Trophoblast cell (in vitro differentiated cells and primary cell): ENCODE data around the gene SGTA.
"Not testable (repeated sequence)": the region's sequence is repeated elsewhere in the genome, so short reads cannot be mapped to it uniquely, and the experiment has no call there.

Experiments
- DNase-seq, 2 donors: peaks; one replicate each; pipeline ENCODE4 v3.0.0-alpha.2; 2016
- H2AFZ ChIP-seq: 2 replicates; pipeline ENCODE4 v1.6.1; 2013; ENCODE audit warnings: low read length, moderate library complexity, mild to moderate bottlenecking; ENCODE audit not compliant: insufficient read depth, poor library complexity
- H2AK5ac ChIP-seq: 2 replicates; pipeline ENCODE4 v1.6.1; 2013; ENCODE audit warnings: mild to moderate bottlenecking, low read length
- H2BK120ac ChIP-seq: 2 replicates; pipeline ENCODE4 v1.6.1; 2013; ENCODE audit warnings: low read length, mild to moderate bottlenecking, moderate library complexity; ENCODE audit not compliant: insufficient read depth, poor library complexity
- H2BK12ac ChIP-seq: 2 replicates; pipeline ENCODE4 v1.6.1; 2013; ENCODE audit warnings: mild to moderate bottlenecking, low read length, moderate library complexity
- H2BK5ac ChIP-seq: 2 replicates; pipeline ENCODE4 v1.6.1; 2013; ENCODE audit warnings: low read length, low read depth, moderate library complexity, mild to moderate bottlenecking; ENCODE audit not compliant: poor library complexity
- H3K14ac ChIP-seq: 2 replicates; pipeline ENCODE4 v1.6.1; 2013; ENCODE audit warnings: mild to moderate bottlenecking, low read length
- H3K18ac ChIP-seq: 2 replicates; pipeline ENCODE4 v1.6.1; 2013; ENCODE audit warnings: mild to moderate bottlenecking, low read length
- H3K23ac ChIP-seq: 2 replicates; pipeline ENCODE4 v1.6.1; 2013; ENCODE audit warnings: low read length
- H3K27ac ChIP-seq: 2 replicates; pipeline ENCODE4 v1.5.1; 2013; ENCODE audit warnings: low read depth, mild to moderate bottlenecking, inconsistent platforms, low read length, moderate library complexity
- H3K27me3 ChIP-seq: 2 replicates; pipeline ENCODE4 v1.6.1; 2013; ENCODE audit warnings: inconsistent platforms, mild to moderate bottlenecking, low read length, moderate library complexity; ENCODE audit not compliant: insufficient read depth
- H3K36me3 ChIP-seq, 2 experiments: 1 replicate in 1 of 2; 2 replicates in 1 of 2; pipeline ENCODE4 v1.6.1; 2013; ENCODE audit warnings: low read length in 2 of 2, mild to moderate bottlenecking in 2 of 2, moderate library complexity in 1 of 2; ENCODE audit not compliant: insufficient read depth in 2 of 2, control insufficient read depth in 1 of 2
- H3K4ac ChIP-seq: 2 replicates; pipeline ENCODE4 v1.6.1; 2013; ENCODE audit warnings: low read depth, mild to moderate bottlenecking, low read length, moderate library complexity
- H3K4me1 ChIP-seq, 2 experiments: 1 replicate in 1 of 2; 2 replicates in 1 of 2; pipeline ENCODE4 v1.6.1; 2013; ENCODE audit warnings: low read length in 2 of 2, mild to moderate bottlenecking in 2 of 2, moderate library complexity in 1 of 2; ENCODE audit not compliant: insufficient read depth in 2 of 2, control insufficient read depth in 1 of 2
- H3K4me2 ChIP-seq: 2 replicates; pipeline ENCODE4 v1.6.1; 2013; ENCODE audit warnings: inconsistent platforms, mild to moderate bottlenecking, low read length, moderate library complexity
- H3K4me3 ChIP-seq: 2 replicates; pipeline ENCODE4 v1.5.1; 2013; ENCODE audit warnings: mild to moderate bottlenecking, low read depth, low read length, inconsistent platforms
- H3K79me1 ChIP-seq: one replicate; pipeline ENCODE4 v1.6.1; 2013; ENCODE audit warnings: low read length
- H3K79me2 ChIP-seq: 2 replicates; pipeline ENCODE4 v1.6.1; 2013; ENCODE audit warnings: low read length, mild to moderate bottlenecking; ENCODE audit not compliant: control insufficient read depth, insufficient read depth, poor library complexity
- H3K9ac ChIP-seq: 2 replicates; pipeline ENCODE4 v1.6.1; 2013; ENCODE audit warnings: mild to moderate bottlenecking, low read length
- H3K9me3 ChIP-seq: 2 replicates; pipeline ENCODE4 v1.6.1; 2013; ENCODE audit warnings: low read depth, mild to moderate bottlenecking, control low read depth, inconsistent platforms, low read length; ENCODE audit not compliant: insufficient read depth
- H4K12ac ChIP-seq: 2 replicates; pipeline ENCODE4 v1.6.1; 2013; ENCODE audit warnings: low read depth, mild to moderate bottlenecking, low read length, moderate library complexity
- H4K8ac ChIP-seq: 2 replicates; pipeline ENCODE4 v1.6.1; 2013; ENCODE audit warnings: low read depth, mild to moderate bottlenecking, low read length, moderate library complexity
- H4K91ac ChIP-seq: one replicate; pipeline ENCODE4 v1.6.1; 2013; ENCODE audit warnings: low read depth, mild to moderate bottlenecking, low read length, moderate library complexity
- WGBS: extraction: QIAGEN DNeasy Blood & Tissue Kit; methylation state at CpG from one replicate; pipeline ENCODE4 v1.1.7; 2013; ENCODE audit warnings: missing lambda C conversion rate; ENCODE audit not compliant: insufficient read length, insufficient coverage; ENCODE audit errors: extremely low coverage; 5-methylcytosine and 5-hydroxymethylcytosine counted together

The SGTA gene

DNA sequence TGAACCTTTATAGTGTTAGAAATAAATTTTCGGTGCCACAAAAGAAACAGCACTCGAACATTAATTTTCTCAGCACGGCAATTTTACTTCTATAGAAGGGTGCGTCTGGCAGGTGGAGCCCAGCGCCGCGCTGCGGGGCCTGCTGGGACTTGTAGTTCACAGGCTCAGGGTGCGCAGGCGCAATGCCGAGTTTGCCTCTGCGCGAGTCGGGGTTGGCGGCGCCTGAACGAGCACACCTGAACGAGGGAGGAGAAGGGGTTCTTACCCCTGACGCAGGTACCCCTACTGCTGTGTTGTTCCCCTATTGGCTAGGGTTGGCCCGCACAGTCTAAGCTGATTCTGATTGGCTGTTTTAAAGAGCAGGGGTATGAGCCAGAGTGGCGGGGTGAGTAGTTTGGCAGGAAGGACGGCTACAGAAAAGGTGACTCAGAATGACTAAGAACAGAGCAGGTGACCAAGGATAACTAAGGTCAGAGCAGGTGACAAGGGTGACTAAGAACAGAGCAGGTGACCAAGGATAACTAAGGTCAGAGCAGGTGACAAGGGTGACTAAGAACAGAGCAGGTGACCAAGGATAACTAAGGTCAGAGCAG, 34.3 kb upstream of the SGTA start:
- H3K79me1 ChIP-seq, result peaks cover 40% of the 10 kb centered on the region
- H4K12ac ChIP-seq, H4K91ac ChIP-seq, H3K9ac ChIP-seq, H3K27me3 ChIP-seq, H3K18ac ChIP-seq, H4K8ac ChIP-seq, H2BK120ac ChIP-seq, H2AK5ac ChIP-seq, H3K4me2 ChIP-seq, H3K27ac ChIP-seq, H2AFZ ChIP-seq, H3K23ac ChIP-seq, H3K9me3 ChIP-seq, H3K4ac ChIP-seq: not testable (repeated sequence)
- peak overlapping the region; percentile 59 for H3K14ac ChIP-seq
- H3K79me2 ChIP-seq, result peaks cover 18% of the 10 kb centered on the region
- peak overlapping the region; percentile 26 for H3K4me3 ChIP-seq
- peak; percentile 68 to 76 for DNase-seq
- peaks cover 19 to 22% of the 10 kb centered on the region in 2 experiments for H3K36me3 ChIP-seq
- peaks cover 23 to 24% of the 10 kb centered on the region in 2 experiments for H3K4me1 ChIP-seq
- WGBS, result no CpG with 5 or more reads among the region's 22 CpGs
- H2BK5ac ChIP-seq, result peak overlapping the region; percentile 8
- H2BK12ac ChIP-seq, result peak overlapping the region; percentile 15

GRCh38 chr19:2816641-2817040, 33.6 kb upstream of the SGTA start:
- peak overlapping the region; percentile 52 for H2AK5ac ChIP-seq
- H3K18ac ChIP-seq, result no peak overlapping the region
- WGBS, result no CpG with 5 or more reads among the region's 16 CpGs
- no peak overlapping the region for H3K4ac ChIP-seq
- DNase-seq, result no peak
- H3K36me3 ChIP-seq, result peaks cover 25 to 28% of the 10 kb centered on the region in 2 experiments
- peaks cover 44% of the 10 kb centered on the region for H3K79me1 ChIP-seq
- H3K27ac ChIP-seq, result no peak overlapping the region
- H3K14ac ChIP-seq, result no peak overlapping the region
- peaks cover 29 to 30% of the 10 kb centered on the region in 2 experiments for H3K4me1 ChIP-seq
- H3K27me3 ChIP-seq, result no peaks in the 10 kb centered on the region
- no peak overlapping the region for H2AFZ ChIP-seq
- no peak overlapping the region for H3K4me2 ChIP-seq
- peak overlapping the region; percentile 61 for H2BK12ac ChIP-seq
- H3K9me3 ChIP-seq, result no peaks in the 10 kb centered on the region
- peaks cover 18% of the 10 kb centered on the region for H3K79me2 ChIP-seq
- H3K4me3 ChIP-seq, result no peak overlapping the region
- no peak overlapping the region for H3K23ac ChIP-seq
- no peak overlapping the region for H2BK5ac ChIP-seq
- peak overlapping the region; percentile 56 for H4K91ac ChIP-seq
- no peak overlapping the region for H4K8ac ChIP-seq
- no peak overlapping the region for H3K9ac ChIP-seq
- H4K12ac ChIP-seq, result no peak overlapping the region
- no peak overlapping the region for H2BK120ac ChIP-seq

DNA sequence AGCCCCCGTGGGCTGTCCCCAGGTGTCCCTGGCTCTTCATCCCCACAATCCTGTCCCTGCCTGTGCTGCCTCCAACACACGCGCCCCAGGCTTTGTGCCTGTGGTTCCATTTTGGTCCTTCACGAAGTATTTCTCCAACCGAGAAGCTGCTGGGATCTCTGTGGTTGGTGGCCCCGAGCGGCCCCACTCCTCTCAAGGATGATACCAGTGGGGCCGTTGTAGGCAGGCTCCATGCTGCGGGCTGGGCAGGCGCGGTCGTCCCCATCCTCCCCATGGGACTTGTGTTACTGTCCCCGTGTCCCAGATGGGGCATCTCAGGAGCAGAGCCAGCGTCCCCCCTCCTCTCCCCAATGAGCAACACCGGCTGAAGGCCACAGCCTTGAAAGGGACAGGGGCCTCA, 32.9 kb upstream of the SGTA start:
- Histone ChIP-seq H3K14ac (no peak overlapping the region), H3K23ac (no peak overlapping the region), H3K27ac (no peak overlapping the region), H3K36me3 (peaks cover 32 to 33% of the 10 kb centered on the region in 2 experiments), H2BK120ac (peak overlapping the region; percentile 69), H3K4ac (no peak overlapping the region), H2AFZ (no peak overlapping the region), H2BK5ac (no peak overlapping the region), H4K12ac (no peak overlapping the region), H3K9me3 (no peaks in the 10 kb centered on the region), H3K4me2 (no peak overlapping the region), H3K9ac (no peak overlapping the region), H3K4me3 (no peak overlapping the region), H3K4me1 (peaks cover 29 to 36% of the 10 kb centered on the region in 2 experiments), H3K27me3 (no peaks in the 10 kb centered on the region), H3K79me2 (peaks cover 18% of the 10 kb centered on the region), H2AK5ac (peak overlapping the region; percentile 52), H4K8ac (no peak overlapping the region), H4K91ac (peak overlapping the region; percentile 56), H3K18ac (no peak overlapping the region), H2BK12ac (peak overlapping the region; percentile 61), H3K79me1 (peaks cover 44% of the 10 kb centered on the region)
- no peak for DNase-seq
- no CpG with 5 or more reads among the region's 15 CpGs for WGBS

GRCh38 chr19:2815191-2815614, 32.1 kb upstream of the SGTA start:
- Histone ChIP-seq H2BK5ac (peak overlapping the region; percentile 33), H3K79me2 (peaks cover 15% of the 10 kb centered on the region), H3K4ac (peak overlapping the region; percentile 31), H3K4me3 (no peak overlapping the region), H3K79me1 (peaks cover 42% of the 10 kb centered on the region), H2AK5ac (peak overlapping the region; percentile 86), H3K4me2 (no peak overlapping the region), H2AFZ (no peak overlapping the region), H4K12ac (no peak overlapping the region), H2BK12ac (peak overlapping the region; percentile 92), H3K4me1 (peaks cover 29 to 33% of the 10 kb centered on the region in 2 experiments), H3K18ac (peak overlapping the region; percentile 43), H3K27me3 (no peaks in the 10 kb centered on the region), H3K23ac (no peak overlapping the region), H4K8ac (peak overlapping the region; percentile 25), H3K9ac (peak overlapping the region; percentile 30), H4K91ac (peak overlapping the region; percentile 49), H3K9me3 (no peaks in the 10 kb centered on the region), H3K36me3 (peaks cover 39 to 40% of the 10 kb centered on the region in 2 experiments), H3K27ac (no peak overlapping the region), H3K14ac (peak overlapping the region; percentile 69), H2BK120ac (peak overlapping the region; percentile 57)
- WGBS, result no CpG with 5 or more reads among the region's 13 CpGs
- DNase-seq, result no peak
